ENCODE results near the gene F7. TPM values are rescaled to one million over a fixed set of nuclear protein-coding genes. Genes with fewer than 3 reads are reported as not detected.

F7 gene
- total and polyA plus RNA-seq, 7 donors, result 0.36 TPM; not detected in 6

GRCh38 chr13:113168211-113168610 is 62.6 kb downstream of the F7 start:
- H3K36me3 ChIP-seq, result peaks cover 0 to 29% (median 3%) of the 10 kb centered on the region in 4 donors
- H3K4me1 ChIP-seq, result no peaks in the 10 kb centered on the region
- 85 to 91% methylated on average over 7 of the region's 7 CpGs for WGBS, 2 donors

GRCh38 chr13:113169277-113170272 is 64.0 kb downstream of the F7 start:
- intact Hi-C loops (cut with DNase I), result no loop called here

More at GRCh38 chr13:113168211-113168610, 62.6 kb downstream of the F7 start:
- intact Hi-C loops (cut with DNase I), result no loop called here
- Histone ChIP-seq H3K27ac (peak overlapping the region in 1 of 4 donors; percentile 5), H3K4me3 (no peak overlapping the region), H3K9me3 (no peaks in the 10 kb centered on the region), H3K27me3 (peaks cover 0 to 5% (median 0%) of the 10 kb centered on the region in 3 donors)
- no peak for DNase-seq
- TF ChIP-seq EP300 (IDR thresholded peaks at IDR 0.05), result no peak
- TF ChIP-seq CTCF (IDR thresholded peaks at IDR 0.05), result no peak
- no peak for TF ChIP-seq POLR2A (IDR thresholded peaks at IDR 0.05)
- TF ChIP-seq POLR2AphosphoS5 (IDR thresholded peaks at IDR 0.05), result no peak

More at GRCh38 chr13:113169277-113170272, 64.0 kb downstream of the F7 start:
- DNase-seq, result no peak
- H3K4me3 ChIP-seq, result no peak overlapping the region
- H3K4me1 ChIP-seq, result no peaks in the 10 kb centered on the region
- peaks cover 0 to 34% (median 3%) of the 10 kb centered on the region in 4 donors for H3K36me3 ChIP-seq
- no peak overlapping the region for H3K27ac ChIP-seq
- WGBS, 2 donors, result 61 to 84% methylated on average over 13 of the region's 13 CpGs
- TF ChIP-seq CTCF (IDR thresholded peaks at IDR 0.05), result no peak
- TF ChIP-seq POLR2A (IDR thresholded peaks at IDR 0.05), result no peak
- TF ChIP-seq POLR2AphosphoS5 (IDR thresholded peaks at IDR 0.05), result no peak
- no peak for TF ChIP-seq EP300 (IDR thresholded peaks at IDR 0.05)
- no peaks in the 10 kb centered on the region for H3K9me3 ChIP-seq
- H3K27me3 ChIP-seq, result no peaks in the 10 kb centered on the region

Small RNA genes lying within 50 kb of the gene (small RNA-seq; reads per million reads assigned to genes)
- 0 reads per million in 3 donors for gene AL137002.1

Other genes with a start within 250 kb of the F7 start
- 10 to 100 TPM in 3 of 4 donors, 1 to 10 TPM in 1; 7.5 to 20.2 (median 13.0) TPM for gene MCF2L, start 136.6 kb upstream of the F7 start, total RNA-seq
- 10 to 100 TPM; 43.5 to 59.9 (median 51.1) TPM for gene MCF2L, start 136.6 kb upstream of the F7 start, polyA plus RNA-seq
- gene F10, start 17.0 kb downstream of the F7 start, total RNA-seq, result 1 to 10 TPM; 3.8 to 10.0 (median 6.8) TPM
- gene F10, start 17.0 kb downstream of the F7 start, polyA plus RNA-seq, result 1 to 10 TPM in 2 of 3 donors, not detected in 1; 2.4 to 3.0 TPM
- not detected for gene PROZ, start 52.9 kb downstream of the F7 start, total RNA-seq
- gene PROZ, start 52.9 kb downstream of the F7 start, polyA plus RNA-seq, result under 1 TPM in 1 of 3 donors, not detected in 2; 0.10 TPM
- 10 to 100 TPM; 44.1 to 70.9 (median 54.8) TPM for gene PCID2, start 102.9 kb downstream of the F7 start, total RNA-seq
- gene PCID2, start 102.9 kb downstream of the F7 start, polyA plus RNA-seq, result 10 to 100 TPM; 18.0 to 32.5 (median 22.4) TPM
- gene CUL4A, start 103.8 kb downstream of the F7 start, total RNA-seq, result 100 to 1,000 TPM in 1 of 4 donors, 10 to 100 TPM in 3; 72.6 to 115 (median 80.7) TPM
- gene CUL4A, start 103.8 kb downstream of the F7 start, polyA plus RNA-seq, result 10 to 100 TPM; 22.2 to 38.5 (median 22.2) TPM
- 10 to 100 TPM; 77.3 to 91.0 (median 87.5) TPM for gene LAMP1, start 191.4 kb downstream of the F7 start, total RNA-seq
- 100 to 1,000 TPM in 1 of 3 donors, 10 to 100 TPM in 2; 20.4 to 125 (median 62.7) TPM for gene LAMP1, start 191.4 kb downstream of the F7 start, polyA plus RNA-seq

All from sigmoid colon (tissue), 7 donors.